ENCODE data around the gene PAK4.
A peak's percentile ranks its signal among the peaks of the same experiment; 100 is the strongest.

The PAK4 gene

DNA sequence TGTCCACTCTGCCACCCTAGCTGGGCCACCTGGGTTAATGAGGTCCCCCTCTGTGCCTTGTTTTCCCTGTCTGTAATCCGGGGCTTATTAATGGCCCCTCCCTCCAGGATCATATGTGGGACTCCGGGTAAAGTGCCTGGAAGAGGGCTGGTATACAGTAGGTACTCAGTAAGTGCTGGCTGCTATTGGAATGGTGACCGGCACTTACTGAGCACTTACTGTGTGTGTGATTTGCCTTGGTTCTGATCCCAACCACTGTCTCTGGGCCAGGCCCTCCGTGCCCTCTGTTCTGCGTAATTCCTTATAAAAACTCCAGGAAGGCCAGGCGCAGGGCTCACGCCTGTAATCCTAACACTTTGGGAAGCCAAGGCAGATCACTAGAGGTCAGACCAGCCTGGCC, 40.3 kb downstream of the PAK4 start:
- DNase-seq: no peak

DNA sequence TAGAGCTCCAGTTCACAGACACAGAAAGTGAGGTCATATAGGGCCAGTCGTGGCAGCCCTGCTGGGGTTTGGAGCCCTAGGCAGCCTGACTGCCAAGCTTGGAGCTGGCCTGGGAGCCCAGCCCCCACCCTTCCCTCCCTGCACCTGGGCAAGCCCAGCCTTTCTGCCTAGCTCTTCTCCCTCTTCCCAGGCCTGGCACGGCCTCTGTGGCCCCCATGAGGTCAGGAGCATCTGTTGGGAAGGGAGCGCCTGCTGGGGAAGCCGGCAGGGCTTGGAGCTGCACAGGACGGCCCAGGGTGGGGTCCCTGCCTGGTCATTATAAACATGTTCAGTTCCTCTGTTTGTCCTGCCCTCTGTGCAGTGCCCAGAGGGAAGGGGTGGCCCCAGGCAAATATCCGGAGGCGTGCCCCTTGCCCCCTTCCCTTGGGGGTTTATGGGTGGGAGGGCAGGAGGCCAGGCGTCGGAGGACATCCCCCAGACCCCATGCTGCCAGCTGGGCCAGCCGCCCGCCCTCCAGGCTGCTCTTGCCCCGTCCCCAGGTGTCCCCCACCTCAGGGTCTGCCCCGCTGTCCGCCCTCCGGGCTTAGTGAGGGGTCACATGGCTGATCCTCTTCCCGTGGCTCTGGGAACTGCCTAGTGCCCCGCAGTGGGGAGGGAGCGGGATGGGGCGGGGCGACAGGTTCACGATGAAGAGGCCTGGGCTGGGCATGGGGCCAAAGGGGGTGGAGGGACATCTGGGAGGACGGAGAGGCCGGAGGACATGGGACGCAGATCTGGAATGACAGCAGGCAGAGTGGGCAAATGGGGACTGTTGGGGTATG, 41.2 kb downstream of the PAK4 start:
- peak in 6 of 14 donors; percentile 1 to 38 (median 8) for DNase-seq

DNA sequence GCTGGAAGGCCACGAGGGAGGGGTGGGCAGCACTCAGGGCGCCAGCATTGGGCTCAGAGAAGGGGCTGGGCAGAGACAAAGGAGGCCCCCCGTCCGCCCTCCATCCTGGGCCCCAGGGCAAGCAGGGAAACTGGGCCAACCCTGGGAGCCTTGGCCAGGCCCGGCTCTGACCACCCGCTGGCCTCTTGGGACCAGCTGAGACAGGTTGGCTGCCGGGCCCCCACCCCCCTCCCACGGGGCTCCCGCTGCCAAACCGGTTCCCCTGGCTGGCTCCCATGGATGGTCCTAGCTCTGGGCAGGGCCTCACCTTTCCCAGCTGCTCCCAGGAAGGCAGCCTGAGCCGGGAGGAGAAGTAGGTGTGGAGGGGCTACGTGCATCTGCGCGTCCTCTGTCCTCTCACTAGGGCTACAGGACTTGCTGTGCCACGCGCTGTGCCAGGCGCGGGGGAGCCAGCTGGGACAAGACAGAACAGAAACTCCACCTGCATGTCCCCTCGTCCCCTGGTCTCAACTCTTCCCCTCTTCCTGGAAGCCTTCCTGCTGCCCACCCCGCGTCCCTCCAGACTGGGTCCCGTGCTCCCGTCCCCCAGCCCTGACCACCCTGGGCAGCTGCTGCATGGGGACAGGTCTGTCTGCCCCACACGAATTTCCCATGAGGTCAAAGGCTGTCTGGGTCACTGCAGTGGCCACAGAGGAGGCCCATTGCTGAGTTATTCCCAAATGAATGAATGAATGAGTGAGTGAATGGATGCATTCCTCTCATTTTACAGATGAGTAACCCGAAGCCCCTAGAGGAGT, 42.1 kb downstream of the PAK4 start:
- DNase-seq: peak in 1 of 14 donors; percentile 34

DNA sequence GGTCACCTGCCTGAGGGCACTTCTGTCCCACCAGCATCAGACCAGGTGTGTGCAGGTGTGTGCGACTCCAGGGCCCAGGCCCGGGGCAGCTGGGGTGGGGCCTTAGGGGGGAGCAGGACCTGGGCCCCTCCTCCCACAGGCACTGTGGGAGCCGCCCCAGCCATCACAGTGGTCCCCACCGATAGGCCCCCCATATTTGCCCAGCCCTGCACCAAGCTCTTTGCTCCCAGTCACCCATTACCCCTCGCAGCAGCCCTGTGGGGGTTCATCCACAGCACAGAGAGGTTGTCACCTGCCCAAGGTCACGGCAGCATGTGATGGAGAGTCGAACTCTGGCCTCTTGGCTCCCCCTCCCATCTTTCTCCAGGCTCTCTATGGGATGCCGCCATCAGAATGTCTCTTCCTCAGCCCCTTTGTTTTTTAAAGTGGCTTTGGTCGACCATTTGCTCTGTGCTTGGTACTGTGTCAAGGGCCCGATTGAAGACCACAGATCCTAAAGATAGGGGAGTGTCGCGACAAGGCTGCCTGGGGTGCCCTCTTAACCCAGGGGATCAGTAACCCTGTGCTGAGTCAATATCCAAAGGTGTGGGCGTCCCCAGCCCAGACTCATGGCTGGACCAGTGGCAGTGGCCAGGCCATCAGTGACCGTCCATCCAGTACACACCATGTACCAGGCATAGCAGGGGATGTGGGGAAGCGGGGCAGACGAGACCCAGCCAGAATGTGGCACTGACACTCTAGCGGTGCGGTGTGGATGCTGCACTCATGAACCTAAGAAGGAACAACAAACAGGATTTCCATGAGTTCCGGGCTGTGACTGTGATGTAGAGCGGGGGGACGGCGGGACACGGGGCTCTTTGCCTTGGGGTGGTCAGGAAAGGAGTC, 42.9 kb downstream of the PAK4 start:
- no peak for DNase-seq

DNA sequence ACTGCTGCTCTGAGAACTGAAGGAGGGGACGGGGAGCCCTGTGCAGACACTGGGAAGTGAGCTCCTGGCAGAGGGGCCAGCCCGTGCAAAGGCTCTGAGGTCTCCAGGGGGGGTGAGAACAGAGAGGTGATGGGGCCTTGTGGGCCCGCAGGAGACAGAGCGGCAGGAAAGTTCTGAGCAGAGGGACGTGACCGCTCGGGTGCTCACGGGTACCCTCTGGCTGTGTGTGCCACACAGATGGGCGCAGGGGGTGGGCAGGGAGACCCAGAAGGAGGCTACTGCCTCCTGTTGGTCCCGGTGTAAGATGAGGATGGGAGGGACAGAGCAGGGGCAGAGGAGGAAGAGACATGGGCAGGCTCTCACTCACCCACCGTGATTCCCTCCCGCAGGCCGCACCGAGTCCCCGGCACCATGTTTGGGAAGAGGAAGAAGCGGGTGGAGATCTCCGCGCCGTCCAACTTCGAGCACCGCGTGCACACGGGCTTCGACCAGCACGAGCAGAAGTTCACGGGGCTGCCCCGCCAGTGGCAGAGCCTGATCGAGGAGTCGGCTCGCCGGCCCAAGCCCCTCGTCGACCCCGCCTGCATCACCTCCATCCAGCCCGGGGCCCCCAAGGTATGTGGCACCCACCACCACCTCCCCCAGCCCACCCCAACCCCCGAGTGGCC, 43.7 kb downstream of the PAK4 start:
- DNase-seq: no peak

DNA sequence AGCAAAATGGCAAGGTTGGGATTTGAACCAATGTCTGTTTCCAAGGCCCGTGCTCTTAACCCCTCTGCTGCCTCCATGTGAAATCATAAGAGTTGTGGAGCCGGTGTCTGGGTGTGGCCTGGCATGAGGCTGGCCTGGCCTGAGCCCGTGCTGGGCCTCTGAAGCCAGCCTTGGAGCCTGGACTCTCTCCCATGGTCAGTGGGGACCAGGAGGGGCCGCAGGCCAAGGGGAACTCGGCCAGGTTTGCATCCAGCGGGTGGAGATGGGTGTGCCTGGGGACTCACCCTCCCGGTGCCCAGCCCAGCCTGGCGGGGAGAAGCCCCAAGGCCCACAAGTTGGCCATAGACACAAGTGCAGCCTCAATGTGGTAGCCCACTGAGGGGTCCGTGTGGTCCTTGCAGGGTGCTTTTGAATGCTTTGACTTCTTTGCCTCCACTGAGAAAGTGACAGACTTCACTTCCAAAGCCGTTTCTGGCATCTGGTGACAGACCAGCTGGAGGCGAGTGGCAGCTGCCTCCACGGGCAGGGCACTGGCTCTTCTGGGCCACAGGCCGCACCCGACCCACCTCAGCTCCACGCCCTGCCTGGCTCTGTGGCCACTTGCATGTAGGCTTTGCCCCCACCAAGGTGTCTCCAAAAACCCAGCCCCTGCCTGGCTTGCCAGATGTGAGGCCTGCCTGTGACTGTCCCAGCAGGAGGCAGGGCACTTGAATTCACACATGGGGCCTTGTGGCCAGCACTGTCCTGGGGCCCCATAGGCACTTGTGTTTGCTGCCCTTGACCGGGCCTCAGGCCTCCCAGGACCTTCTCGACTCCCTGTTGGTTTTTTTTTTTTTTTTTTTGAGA, 45.0 kb downstream of the PAK4 start:
- DNase-seq: peak in 1 of 14 donors; percentile 11

DNA sequence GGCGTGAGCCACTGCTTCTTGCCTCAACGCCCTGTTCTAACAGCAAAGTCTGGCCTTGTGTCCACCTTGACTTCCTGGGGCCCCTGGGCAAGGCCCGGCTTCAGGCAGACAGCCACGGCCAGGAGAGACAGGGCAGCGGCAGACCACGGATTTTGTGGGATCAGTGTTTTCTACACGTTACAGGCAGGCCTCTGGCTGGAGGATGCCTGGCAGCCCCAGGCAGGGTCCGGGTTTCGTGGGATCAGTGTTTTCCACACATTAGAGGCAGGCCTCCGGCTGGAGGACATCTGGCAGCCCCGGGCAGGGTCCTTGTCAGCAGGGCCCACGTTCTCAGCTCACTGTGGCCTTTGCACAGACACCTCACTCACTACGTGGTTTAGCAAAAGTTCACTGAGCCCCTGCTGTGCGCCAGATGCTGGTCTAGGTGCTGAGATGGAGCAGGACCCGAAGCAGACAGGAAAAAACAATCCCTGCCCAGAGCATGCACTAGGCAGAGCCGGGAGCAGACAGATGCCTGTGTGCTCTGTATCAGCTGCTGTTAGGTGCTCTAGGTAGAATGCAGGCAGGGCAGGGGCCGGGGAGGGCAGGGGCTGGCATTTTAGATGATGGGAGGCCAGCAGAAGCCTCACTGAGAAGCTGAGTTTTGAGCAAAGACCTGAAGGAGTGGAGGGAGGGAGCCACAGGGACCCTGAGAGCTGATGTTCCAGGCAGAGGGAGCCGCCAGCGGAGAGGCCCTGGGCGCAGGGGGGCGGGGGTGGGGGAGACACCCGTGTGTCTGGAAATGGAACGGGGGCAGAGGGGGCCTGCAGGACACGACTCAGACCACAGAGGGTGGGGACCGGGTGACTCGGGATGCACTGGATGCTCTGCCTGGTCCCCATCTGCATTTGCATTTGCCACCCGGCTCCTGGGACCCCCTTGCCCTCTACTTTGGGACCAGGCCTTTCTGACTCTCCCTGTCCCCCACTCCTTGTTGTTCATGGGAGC, 46.2 kb downstream of the PAK4 start:
- no peak for DNase-seq

DNA sequence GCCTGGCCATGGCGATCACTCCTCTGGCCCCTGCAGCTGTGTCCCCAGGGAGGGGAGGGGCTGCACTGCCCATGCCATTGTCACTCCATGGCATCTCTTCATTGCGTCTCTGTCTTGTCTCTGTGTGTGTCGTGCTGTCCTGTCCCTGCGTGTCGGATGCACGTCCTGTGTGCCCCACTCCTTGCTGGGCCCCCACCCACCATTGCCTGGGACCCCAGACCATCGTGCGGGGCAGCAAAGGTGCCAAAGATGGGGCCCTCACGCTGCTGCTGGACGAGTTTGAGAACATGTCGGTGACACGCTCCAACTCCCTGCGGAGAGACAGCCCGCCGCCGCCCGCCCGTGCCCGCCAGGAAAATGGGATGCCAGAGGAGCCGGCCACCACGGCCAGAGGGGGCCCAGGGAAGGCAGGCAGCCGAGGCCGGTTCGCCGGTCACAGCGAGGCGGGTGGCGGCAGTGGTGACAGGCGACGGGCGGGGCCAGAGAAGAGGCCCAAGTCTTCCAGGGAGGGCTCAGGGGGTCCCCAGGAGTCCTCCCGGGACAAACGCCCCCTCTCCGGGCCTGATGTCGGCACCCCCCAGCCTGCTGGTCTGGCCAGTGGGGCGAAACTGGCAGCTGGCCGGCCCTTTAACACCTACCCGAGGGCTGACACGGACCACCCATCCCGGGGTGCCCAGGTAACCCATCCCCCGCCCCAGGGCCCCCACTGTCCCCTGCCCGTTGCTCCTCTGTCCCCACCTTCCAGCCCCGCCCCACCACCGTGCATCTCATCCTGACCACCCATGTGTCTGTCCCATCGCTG, 47.3 kb downstream of the PAK4 start:
- no peak for DNase-seq

DNA sequence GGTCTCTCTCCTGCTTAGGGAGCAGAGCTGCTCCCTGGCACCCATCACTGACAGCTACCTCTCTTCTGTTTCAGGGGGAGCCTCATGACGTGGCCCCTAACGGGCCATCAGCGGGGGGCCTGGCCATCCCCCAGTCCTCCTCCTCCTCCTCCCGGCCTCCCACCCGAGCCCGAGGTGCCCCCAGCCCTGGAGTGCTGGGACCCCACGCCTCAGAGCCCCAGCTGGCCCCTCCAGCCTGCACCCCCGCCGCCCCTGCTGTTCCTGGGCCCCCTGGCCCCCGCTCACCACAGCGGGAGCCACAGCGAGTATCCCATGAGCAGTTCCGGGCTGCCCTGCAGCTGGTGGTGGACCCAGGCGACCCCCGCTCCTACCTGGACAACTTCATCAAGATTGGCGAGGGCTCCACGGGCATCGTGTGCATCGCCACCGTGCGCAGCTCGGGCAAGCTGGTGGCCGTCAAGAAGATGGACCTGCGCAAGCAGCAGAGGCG, 48.0 kb downstream of the PAK4 start:
- no peak for DNase-seq

DNA sequence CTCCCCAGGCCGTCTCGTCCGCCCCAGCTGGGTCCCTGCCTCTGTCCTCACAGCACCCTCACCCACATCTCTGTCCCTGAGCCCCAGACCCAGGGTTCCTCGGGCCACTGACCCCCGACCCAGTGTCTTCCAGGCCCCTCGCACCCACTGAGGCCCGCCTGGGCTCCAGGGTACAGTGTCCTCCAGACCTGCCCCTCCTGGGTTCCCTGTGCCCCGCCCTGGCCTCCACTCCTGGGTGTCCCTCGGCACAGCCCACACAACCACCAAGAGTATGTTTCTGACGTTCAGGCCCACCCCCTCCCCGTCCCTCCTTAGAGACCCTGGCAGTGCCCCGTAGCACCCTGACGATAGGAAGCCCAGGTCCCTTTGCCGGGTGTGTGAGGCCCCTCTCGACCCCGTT, 48.6 kb downstream of the PAK4 start:
- no peak for DNase-seq

DNA sequence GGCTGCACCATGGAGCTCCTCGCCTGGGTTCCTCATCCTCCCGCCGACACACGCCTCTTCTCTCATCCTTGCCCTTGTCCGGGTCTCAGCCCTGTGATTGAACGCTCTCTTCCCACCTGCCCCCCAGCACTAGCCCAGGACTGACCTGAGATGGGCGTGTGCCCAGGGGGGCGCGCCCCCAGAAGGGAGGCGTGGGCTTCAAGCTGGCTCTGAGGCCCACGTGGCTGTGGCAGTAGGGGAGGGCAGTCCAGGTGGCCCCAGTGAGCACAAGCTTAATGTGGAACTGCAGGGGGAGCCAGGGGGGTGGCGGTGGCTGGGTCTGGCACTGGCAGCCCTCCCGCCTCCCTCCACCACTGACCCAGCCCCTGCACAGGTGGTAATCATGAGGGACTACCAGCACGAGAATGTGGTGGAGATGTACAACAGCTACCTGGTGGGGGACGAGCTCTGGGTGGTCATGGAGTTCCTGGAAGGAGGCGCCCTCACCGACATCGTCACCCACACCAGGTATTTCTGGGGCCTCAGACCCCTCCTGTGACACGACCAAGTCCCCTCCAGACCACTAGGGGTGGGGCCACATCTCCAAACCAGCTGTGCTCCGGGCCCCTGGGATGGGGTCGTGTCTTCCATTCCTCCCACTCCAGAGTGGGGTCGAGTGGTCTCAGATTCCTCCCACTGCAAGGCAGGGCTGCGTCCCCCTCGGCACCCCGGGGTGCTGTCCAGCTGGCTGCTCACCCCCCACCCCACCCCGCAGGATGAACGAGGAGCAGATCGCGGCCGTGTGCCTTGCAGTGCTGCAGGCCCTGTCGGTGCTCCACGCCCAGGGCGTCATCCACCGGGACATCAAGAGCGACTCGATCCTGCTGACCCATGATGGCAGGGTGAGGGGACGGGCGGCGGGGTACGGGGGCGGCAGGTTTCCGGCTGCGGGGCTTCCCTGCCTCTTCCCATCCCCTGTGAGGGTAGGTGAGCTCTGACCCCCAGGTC, 49.3 kb downstream of the PAK4 start:
- no peak for DNase-seq

DNA sequence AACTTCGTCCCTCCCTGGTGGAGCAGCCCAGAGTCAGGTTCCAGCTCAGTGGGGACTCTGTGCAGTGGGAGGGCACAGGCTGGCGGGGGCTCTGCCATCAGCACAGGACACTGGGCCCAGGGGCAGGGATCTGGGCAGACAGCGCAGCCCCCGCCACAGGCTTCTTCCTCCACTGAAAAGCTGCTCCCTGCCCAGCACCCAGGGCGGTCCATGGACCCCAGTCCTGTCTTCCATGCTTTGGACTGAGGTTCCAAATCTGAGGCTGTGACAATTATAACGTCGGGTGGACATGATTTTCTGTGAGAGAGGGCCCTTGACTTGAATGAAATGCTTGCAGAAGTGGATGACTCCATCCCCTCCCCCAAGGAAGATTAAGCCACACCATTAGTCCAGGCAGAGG, 50.0 kb downstream of the PAK4 start:
- DNase-seq: no peak

DNA sequence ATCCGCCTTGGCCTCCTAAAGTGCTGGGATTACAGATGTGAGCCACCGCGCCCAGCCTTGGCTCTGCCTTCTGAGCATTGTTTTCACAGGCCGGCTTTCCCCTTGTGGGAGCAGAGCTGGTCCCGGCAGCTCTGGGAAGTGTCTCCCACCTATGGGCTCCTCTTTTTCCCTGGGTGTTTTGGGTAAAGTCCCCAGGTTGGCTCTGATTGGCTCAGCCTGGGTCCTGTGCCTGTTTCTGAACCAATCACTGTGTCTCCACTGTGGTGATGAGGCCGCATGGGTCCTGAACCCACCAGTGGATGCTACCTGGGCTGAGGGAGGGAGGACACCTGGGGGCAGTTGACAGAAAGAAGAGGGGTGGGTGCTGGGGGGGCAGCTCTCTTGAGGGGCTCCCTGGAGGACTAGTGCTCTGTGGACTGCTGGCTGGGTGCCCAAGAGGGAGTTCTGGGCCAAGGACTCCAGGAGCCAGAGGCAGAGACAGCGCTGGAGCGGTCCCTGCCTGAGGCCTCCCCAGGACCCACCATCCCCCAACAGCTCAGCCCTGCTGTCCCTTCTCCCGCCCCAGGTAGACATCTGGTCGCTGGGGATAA, 51.6 kb downstream of the PAK4 start:
- no peak for DNase-seq

DNA sequence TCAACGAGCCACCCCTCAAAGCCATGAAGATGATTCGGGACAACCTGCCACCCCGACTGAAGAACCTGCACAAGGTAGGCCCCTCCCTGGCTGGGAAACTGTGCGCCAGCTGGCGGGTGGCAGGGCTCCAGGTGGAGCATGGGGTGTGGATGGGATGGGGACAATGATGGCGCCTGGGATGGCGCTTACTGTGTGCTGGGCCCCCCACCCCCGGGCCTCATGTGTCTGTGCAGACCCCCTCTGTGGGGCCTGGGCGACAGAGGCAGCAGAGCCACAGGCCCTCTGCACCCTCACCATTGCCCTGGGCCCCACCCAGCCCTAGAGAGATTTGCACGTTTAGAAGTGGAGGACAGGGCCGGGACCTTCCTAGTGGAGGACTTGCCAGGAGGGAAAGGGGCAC, 52.1 kb downstream of the PAK4 start:
- no peak for DNase-seq

DNA sequence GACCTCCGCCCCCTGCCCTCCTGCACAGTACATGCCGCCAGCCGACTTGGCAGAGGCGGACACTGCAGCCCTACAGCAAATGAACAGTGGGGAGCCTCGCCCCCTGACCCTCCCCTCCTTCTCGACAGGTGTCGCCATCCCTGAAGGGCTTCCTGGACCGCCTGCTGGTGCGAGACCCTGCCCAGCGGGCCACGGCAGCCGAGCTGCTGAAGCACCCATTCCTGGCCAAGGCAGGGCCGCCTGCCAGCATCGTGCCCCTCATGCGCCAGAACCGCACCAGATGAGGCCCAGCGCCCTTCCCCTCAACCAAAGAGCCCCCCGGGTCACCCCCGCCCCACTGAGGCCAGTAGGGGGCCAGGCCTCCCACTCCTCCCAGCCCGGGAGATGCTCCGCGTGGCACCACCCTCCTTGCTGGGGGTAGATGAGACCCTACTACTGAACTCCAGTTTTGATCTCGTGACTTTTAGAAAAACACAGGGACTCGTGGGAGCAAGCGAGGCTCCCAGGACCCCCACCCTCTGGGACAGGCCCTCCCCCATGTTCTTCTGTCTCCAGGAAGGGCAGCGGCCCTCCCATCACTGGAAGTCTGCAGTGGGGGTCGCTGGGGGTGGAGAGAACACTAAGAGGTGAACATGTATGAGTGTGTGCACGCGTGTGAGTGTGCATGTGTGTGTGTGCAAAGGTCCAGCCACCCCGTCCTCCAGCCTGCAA, 52.9 kb downstream of the PAK4 start:
- no peak for DNase-seq

DNA sequence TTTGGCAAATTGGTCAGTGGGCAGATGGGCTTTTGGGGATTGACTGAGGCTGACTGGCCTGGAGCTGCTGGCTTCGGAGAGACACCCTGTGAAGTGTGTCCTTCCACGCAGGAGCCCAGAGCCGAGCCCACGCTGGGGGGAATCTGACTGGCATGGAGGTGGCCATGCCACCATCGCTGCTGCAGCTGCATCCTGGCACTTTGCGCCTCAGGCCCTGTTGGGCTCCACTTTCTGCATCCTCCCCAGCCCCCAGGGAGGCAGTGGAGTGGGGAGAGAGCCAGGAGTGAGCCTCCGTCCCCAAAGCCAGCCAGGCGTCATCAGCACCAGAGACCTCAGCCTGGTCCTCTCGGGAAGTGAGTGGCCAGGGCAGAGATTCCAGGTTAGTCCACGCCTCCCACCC, 54.2 kb downstream of the PAK4 start:
- no peak for DNase-seq

DNA sequence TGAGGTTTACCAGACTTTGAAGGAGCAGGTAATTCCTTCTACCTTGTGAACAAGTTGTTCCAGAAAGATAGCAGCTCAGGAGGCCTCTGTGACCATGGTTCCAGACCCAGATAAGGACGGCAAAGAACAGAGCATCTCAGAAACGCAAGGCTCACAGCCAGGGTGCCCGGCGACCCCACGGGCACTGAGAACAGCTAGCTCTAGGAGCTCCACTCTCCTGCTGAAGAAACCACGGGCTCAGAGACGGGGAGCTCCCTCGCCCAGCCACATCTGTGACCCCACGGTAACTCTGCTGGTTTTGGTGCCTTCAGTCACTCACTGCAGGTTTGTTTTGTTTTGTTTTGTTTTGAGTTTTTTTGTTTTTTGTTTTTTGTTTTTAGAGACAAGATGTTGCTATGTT, 55.2 kb downstream of the PAK4 start:
- no peak for DNase-seq

Data from C1 segment of cervical spinal cord (tissue), 14 donors.